ENCODE measurements around the gene TUBD1. TPM values are rescaled to one million over a fixed set of nuclear protein-coding genes. Genes with fewer than 3 reads are reported as not detected.
"Not testable (repeated sequence)": the region's sequence is repeated elsewhere in the genome, so short reads cannot be mapped to it uniquely, and the experiment has no call there.

The TUBD1 gene
- total and polyA plus RNA-seq, 2 donors from 2014 or later: 6.8 to 11.9 TPM

DNA sequence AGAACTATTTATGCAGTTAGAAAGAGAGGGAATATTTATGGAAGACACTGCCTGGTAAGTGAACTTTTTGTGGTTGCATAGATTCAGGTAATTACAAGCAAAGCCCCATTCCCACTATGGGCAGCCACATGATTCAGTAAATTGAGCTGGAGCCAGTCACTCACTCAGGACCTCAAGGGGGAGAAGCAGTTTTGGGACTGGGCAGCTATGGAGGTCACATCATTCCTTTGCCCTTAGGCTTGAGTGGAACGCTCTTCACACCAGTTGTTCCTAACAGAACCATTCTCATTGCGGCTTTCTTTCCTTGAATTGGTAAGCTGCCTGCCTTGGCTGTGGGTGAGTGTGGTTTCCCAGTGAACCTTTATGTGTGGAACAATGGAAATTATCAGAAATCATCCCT lies 37.4 kb upstream of the TUBD1 start:
- H3K4me1 ChIP-seq (ENCODE audit: control insufficient read depth in 2 of 3, insufficient read depth in 2 of 3, low read depth in 1 of 3, low read length in 3 of 3); H3K27me3 ChIP-seq (ENCODE audit: control insufficient read depth, insufficient read depth, low read length); intact Hi-C loops (cut with DNase I); H3K9me3 ChIP-seq (ENCODE audit: control insufficient read depth in 2 of 3, insufficient read depth in 1 of 3, low read length in 3 of 3); H3K9ac ChIP-seq (ENCODE audit: low read length in 3 of 3); H3K27ac ChIP-seq (ENCODE audit: low read depth in 2 of 2, low read length in 2 of 2); H3K4me3 ChIP-seq (ENCODE audit: low read length in 3 of 3); DNase-seq; FAIRE-seq: not testable (repeated sequence)
- H3K36me3 ChIP-seq (ENCODE audit: control insufficient read depth in 2 of 3, insufficient read depth in 3 of 3, low read length in 3 of 3): peaks cover 0 to 49% (median 11%) of the 10 kb centered on the region in 3 donors

DNA sequence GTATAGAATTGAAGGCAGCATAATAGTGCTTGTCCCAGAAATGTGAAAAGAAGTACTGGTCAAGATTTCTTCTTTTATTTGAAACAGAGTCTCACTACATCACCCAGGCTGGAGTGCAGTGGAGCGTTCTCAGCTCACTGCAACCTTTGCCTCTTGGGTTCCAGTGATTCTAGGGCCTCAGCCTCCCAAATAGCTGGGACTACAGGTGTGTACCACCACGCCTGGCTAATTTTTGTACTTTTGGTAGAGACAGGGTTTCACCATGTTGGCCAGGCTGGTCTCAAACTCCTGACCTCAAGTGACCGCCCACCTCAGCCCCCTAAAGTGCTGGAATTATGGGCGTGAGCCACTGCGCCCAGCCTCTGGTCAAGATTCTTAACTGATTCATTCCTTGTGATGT lies 27.9 kb upstream of the TUBD1 start:
- H3K4me3 ChIP-seq (ENCODE audit: low read length in 3 of 3); H3K4me1 ChIP-seq (ENCODE audit: control insufficient read depth in 2 of 3, insufficient read depth in 2 of 3, low read depth in 1 of 3, low read length in 3 of 3); H3K36me3 ChIP-seq (ENCODE audit: control insufficient read depth in 2 of 3, insufficient read depth in 3 of 3, low read length in 3 of 3); H3K9ac ChIP-seq (ENCODE audit: low read length in 3 of 3); FAIRE-seq; H3K27me3 ChIP-seq (ENCODE audit: control insufficient read depth, insufficient read depth, low read length); H3K27ac ChIP-seq (ENCODE audit: low read depth in 2 of 2, low read length in 2 of 2); DNase-seq; intact Hi-C loops (cut with DNase I); H3K9me3 ChIP-seq (ENCODE audit: control insufficient read depth in 2 of 3, insufficient read depth in 1 of 3, low read length in 3 of 3): not testable (repeated sequence)

DNA sequence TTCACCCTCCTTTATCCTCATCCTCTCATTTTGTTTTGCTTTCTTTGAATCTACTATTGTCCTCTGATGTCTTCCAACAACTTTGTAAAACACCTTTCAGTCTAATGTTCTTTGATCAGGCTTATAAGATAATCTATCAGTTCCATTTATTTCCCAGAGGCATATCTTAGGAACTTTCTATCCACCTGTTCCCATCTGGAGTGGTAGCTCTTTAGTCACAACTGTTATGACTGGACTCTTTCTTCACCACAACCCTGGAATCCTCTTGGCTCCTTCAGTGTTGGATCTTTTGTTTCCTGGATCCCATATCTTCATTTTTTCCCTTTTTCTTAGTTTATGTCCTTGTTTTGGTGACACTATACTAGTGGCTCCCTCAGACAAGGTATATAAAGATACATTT lies 23.7 kb upstream of the TUBD1 start:
- Histone ChIP-seq H3K4me1 (ENCODE audit: control insufficient read depth in 2 of 3, insufficient read depth in 2 of 3, low read depth in 1 of 3, low read length in 3 of 3) (no peaks in the 10 kb centered on the region), H3K9ac (ENCODE audit: low read length in 3 of 3) (no peak overlapping the region), H3K36me3 (ENCODE audit: control insufficient read depth in 2 of 3, insufficient read depth in 3 of 3, low read length in 3 of 3) (peaks cover 4 to 13% (median 10%) of the 10 kb centered on the region in 3 donors), H3K27me3 (ENCODE audit: control insufficient read depth, insufficient read depth, low read length) (no peaks in the 10 kb centered on the region), H3K27ac (ENCODE audit: low read depth in 2 of 2, low read length in 2 of 2) (no peak overlapping the region), H3K4me3 (ENCODE audit: low read length in 3 of 3) (no peak overlapping the region), H3K9me3 (ENCODE audit: control insufficient read depth in 2 of 3, insufficient read depth in 1 of 3, low read length in 3 of 3) (no peaks in the 10 kb centered on the region)
- intact Hi-C loops (cut with DNase I): no loop called here
- no peak for FAIRE-seq
- TF ChIP-seq CTCF (IDR thresholded peaks at IDR 0.05; ENCODE audit: borderline replicate concordance, extremely low read depth, insufficient read depth): no peak
- no peak for DNase-seq

- FAIRE-seq: peak; percentile 94
- Histone ChIP-seq H3K27ac (ENCODE audit: low read depth in 2 of 2, low read length in 2 of 2) (no peak overlapping the region), H3K4me3 (ENCODE audit: low read length in 3 of 3) (no peak overlapping the region), H3K36me3 (ENCODE audit: control insufficient read depth in 2 of 3, insufficient read depth in 3 of 3, low read length in 3 of 3) (peaks cover 4 to 13% (median 10%) of the 10 kb centered on the region in 3 donors), H3K9ac (ENCODE audit: low read length in 3 of 3) (no peak overlapping the region), H3K4me1 (ENCODE audit: control insufficient read depth in 2 of 3, insufficient read depth in 2 of 3, low read depth in 1 of 3, low read length in 3 of 3) (no peaks in the 10 kb centered on the region), H3K27me3 (ENCODE audit: control insufficient read depth, insufficient read depth, low read length) (no peaks in the 10 kb centered on the region), H3K9me3 (ENCODE audit: control insufficient read depth in 2 of 3, insufficient read depth in 1 of 3, low read length in 3 of 3) (no peaks in the 10 kb centered on the region)
- intact Hi-C loops (cut with DNase I): no loop called here
- peak; percentile 51 for TF ChIP-seq CTCF (IDR thresholded peaks at IDR 0.05; ENCODE audit: borderline replicate concordance, extremely low read depth, insufficient read depth)
- peak in 2 of 5 donors; percentile 47 to 74 for DNase-seq
Measured at GRCh38 chr17:59914274-59914854, 21.6 kb upstream of the TUBD1 start.

All from kidney (tissue), 14 donors.